NB4 (cell line): ENCODE results near the gene ATP5PO.
"Not testable (repeated sequence)": the region's sequence is repeated elsewhere in the genome, so short reads cannot be mapped to it uniquely, and the experiment has no call there.

ENCODE experiments used
- DNase-seq: peaks from one replicate; pipeline ENCODE4 v3.0.0; 2010; ENCODE audit warnings: low read depth
- H3K4me3 ChIP-seq: one replicate; pipeline ENCODE4 v1.5.1; 2011; ENCODE audit warnings: mild to moderate bottlenecking, low read depth, low read length, moderate library complexity
- MYC ChIP-seq: IDR thresholded peaks from 2 replicates; pipeline ENCODE4 v1.6.1; 2011; ENCODE audit warnings: low read depth, low read length
- POLR2A ChIP-seq: IDR thresholded peaks from 2 replicates; pipeline ENCODE4 v1.6.1; 2011; ENCODE audit warnings: mild to moderate bottlenecking; ENCODE audit not compliant: insufficient read length; ENCODE audit errors: extremely low read depth
- TF ChIP-seq, protein P1 (sequence below): IDR thresholded peaks from 2 replicates; pipeline ENCODE4 v1.6.1; 2011; ENCODE audit warnings: low read depth, low read length
- TF ChIP-seq, protein P2 (sequence below): IDR thresholded peaks from one replicate; pipeline ENCODE4 v1.5.1; 2012; ENCODE audit warnings: low read depth, low read length

Gene ATP5PO

DNA sequence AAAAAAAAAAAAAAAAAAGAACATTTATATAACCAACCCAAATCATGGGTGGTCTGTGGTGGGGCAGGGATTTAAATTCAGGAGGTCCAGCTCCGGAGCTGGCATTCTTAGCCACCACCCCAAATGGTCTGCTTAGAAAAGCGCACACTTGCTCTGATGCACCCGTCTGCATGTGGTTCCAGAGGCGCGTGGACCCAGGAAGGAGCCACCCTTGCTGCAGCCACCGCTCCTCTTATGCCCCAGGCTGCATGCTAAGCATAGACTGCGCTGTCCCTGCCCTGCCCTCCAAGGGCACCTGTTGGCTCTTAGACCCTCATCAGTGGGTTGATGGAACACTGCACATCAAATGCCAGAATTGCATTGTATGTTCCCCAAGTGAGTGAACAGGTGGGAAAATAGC is 41.4 kb downstream of the ATP5PO start:
- TF ChIP-seq MYC (no peak), POLR2A (no peak)
- TF ChIP-seq, protein P1, sequence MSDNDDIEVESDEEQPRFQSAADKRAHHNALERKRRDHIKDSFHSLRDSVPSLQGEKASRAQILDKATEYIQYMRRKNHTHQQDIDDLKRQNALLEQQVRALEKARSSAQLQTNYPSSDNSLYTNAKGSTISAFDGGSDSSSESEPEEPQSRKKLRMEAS = no peak
- TF ChIP-seq, protein P2, sequence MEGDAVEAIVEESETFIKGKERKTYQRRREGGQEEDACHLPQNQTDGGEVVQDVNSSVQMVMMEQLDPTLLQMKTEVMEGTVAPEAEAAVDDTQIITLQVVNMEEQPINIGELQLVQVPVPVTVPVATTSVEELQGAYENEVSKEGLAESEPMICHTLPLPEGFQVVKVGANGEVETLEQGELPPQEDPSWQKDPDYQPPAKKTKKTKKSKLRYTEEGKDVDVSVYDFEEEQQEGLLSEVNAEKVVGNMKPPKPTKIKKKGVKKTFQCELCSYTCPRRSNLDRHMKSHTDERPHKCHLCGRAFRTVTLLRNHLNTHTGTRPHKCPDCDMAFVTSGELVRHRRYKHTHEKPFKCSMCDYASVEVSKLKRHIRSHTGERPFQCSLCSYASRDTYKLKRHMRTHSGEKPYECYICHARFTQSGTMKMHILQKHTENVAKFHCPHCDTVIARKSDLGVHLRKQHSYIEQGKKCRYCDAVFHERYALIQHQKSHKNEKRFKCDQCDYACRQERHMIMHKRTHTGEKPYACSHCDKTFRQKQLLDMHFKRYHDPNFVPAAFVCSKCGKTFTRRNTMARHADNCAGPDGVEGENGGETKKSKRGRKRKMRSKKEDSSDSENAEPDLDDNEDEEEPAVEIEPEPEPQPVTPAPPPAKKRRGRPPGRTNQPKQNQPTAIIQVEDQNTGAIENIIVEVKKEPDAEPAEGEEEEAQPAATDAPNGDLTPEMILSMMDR = no peak
- DNase-seq = no peak
- no peak overlapping the region for H3K4me3 ChIP-seq

DNA sequence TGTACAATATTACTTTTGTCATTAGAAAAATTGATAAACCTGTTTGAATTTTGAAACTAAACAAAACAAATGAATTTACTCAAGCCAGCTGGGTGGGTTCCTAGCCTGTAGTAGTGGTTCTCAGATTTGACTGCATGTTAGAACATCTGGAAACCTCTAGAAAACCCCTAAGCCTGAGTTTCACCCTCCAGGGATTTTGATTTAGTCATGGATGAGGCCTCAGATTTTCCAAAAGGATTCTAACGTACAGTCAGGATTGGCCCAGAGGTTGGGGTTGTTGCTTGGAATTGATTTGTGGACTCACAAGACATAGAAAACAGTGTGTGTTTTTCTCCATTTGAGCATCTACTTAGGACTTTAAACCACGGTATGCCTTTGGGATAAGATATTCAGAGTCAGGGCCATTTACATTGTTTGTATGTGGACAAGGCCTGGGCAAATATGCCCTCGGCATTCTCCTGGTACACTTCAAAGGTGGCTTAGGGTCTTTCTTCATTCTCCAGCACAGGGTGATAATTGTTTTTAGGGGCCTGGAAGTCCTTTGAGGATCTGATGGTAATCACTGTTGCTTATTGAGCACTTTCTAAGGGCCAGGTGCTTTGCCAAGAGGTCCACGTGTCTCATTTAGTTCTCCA is 42.6 kb downstream of the ATP5PO start:
- no peak overlapping the region for H3K4me3 ChIP-seq
- DNase-seq = no peak
- no peak for TF ChIP-seq MYC
- TF ChIP-seq POLR2A = no peak
- TF ChIP-seq, protein P1 = no peak
- TF ChIP-seq, protein P2 = no peak

DNA sequence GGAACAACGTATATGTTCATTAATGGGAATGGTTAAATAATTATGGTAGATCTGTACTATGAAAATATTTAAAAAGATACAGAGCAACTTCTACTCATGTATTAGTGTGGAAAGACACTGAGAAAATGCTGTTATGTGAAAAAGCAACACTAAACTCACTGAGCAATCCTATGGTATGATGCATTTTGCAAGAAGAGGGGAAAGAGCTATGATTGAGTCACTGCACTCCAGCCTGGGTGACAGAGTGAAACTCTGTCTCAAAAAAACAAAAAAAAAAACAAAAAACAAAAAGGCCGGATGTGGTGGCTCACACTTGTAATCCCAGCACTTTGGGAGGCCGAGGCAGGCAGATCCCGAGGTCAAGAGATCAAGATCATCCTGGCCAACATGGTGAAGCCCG is 44.4 kb downstream of the ATP5PO start:
- TF ChIP-seq, protein P2 = no peak
- no peak for TF ChIP-seq POLR2A
- no peak for TF ChIP-seq MYC
- TF ChIP-seq, protein P1 = no peak
- no peak for DNase-seq

DNA sequence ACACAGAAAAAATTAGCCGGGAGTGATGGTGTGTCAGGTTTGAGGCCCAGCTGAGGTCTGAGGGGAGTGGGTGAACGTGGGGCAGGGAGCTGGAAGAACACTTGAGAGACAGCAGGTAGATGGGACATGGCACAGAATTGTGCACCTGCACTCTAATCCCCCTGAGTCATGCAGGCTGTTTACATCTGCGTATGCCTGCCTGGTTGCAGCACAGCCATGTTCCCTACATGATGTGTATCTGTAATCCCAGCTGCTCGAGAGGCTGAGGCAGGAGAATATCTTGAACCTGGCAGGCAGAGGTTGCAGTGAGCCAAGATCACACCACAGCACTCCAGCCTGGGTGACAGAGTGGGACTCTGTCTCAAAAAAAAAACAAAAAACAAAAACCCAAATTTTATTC is 44.8 kb downstream of the ATP5PO start:
- DNase-seq = no peak
- no peak overlapping the region for H3K4me3 ChIP-seq
- TF ChIP-seq, protein P1 = no peak
- TF ChIP-seq, protein P2 = no peak
- TF ChIP-seq MYC = no peak
- no peak for TF ChIP-seq POLR2A

More for the DNA sequence above, 44.4 kb downstream of the ATP5PO start:
- H3K4me3 ChIP-seq = no peak overlapping the region

DNA sequence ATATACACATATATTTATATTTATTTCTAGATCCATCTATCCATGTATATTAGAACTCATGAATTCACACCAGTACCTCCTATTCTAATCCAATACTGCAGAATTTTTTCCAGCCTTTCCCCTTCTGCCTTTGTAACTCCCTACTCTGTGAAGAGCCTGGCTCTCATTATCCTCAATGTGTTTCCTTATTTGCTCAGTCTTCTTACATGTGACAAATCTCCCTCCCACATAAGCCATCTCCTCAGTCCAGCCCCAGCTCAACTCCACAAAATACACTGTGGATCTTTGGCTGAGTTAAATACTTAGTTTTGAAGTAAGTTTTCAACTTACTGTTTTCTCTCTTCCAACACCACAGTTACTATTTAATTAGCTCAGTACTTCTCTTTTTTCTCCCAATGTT is 45.7 kb downstream of the ATP5PO start:
- no peak for DNase-seq
- TF ChIP-seq, protein P1 = no peak
- TF ChIP-seq, protein P2 = no peak
- TF ChIP-seq MYC = no peak
- TF ChIP-seq POLR2A = no peak

DNA sequence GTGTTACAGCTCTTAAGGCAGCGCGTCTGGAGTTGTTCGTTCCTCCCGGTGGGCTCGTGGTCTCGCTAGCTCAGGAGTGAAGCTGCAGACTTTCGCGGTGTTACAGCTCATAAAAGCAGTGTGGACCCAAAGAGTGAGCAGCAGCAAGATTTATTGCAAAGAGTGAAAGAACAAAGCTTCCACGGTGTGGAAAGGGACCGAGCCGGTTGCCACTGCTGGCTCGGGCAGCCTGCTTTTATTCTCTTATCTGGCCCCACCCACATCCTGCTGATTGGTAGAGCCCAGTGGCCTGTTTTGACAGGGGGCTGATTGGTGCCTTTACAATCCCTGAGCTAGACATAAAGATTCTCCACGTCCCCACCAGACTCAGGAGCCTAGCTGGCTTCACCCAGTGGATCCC is 47.7 kb downstream of the ATP5PO start:
- not testable (repeated sequence) for H3K4me3 ChIP-seq, DNase-seq

More for the DNA sequence above, 45.7 kb downstream of the ATP5PO start:
- H3K4me3 ChIP-seq = no peak overlapping the region
